GM18505 (cell line): ENCODE measurements around the gene AMMECR1.

Source experiments
- ATAC-seq: cut with Tn5 transposase; IDR thresholded peaks from one replicate; pipeline ENCODE4 v1.9.1; 2021; ENCODE audit not compliant: unreplicated experiment
- POLR2A ChIP-seq: IDR thresholded peaks from 4 replicates; pipeline ENCODE4 v1.6.1; 2011; ENCODE audit warnings: borderline replicate concordance; ENCODE audit not compliant: insufficient read depth, insufficient read length; ENCODE audit errors: extremely low read depth

Gene AMMECR1

GRCh38 chrX:110208092-110208491, 109.8 kb downstream of the AMMECR1 start:
- ATAC-seq, result no peak
- TF ChIP-seq POLR2A, result no peak

GRCh38 chrX:110204986-110205385, 112.9 kb downstream of the AMMECR1 start:
- TF ChIP-seq POLR2A, result no peak
- no peak for ATAC-seq

GRCh38 chrX:110201799-110202198, 116.1 kb downstream of the AMMECR1 start:
- no peak for TF ChIP-seq POLR2A
- ATAC-seq, result no peak

- no peak for ATAC-seq
- no peak for TF ChIP-seq POLR2A
These were observed 122.9 kb downstream of the AMMECR1 start for GRCh38 chrX:110194977-110195376.

GRCh38 chrX:110192516-110192915, 125.4 kb downstream of the AMMECR1 start:
- TF ChIP-seq POLR2A, result no peak
- ATAC-seq, result no peak

GRCh38 chrX:110188701-110189558, 129.0 kb downstream of the AMMECR1 start:
- peak; percentile 56 for ATAC-seq
- TF ChIP-seq POLR2A, result no peak

- ATAC-seq, result no peak
- TF ChIP-seq POLR2A, result no peak
These were observed 134.6 kb downstream of the AMMECR1 start for GRCh38 chrX:110183314-110183713.

GRCh38 chrX:110182865-110183264, 135.0 kb downstream of the AMMECR1 start:
- no peak for TF ChIP-seq POLR2A
- no peak for ATAC-seq

- no peak for TF ChIP-seq POLR2A
- no peak for ATAC-seq
These were observed 135.5 kb downstream of the AMMECR1 start for GRCh38 chrX:110182362-110182761.

GRCh38 chrX:110181459-110182137, 136.3 kb downstream of the AMMECR1 start:
- ATAC-seq, result no peak
- no peak for TF ChIP-seq POLR2A

- ATAC-seq, result peak; percentile 62
- no peak for TF ChIP-seq POLR2A
These were observed 137.0 kb downstream of the AMMECR1 start for GRCh38 chrX:110180928-110181310.

GRCh38 chrX:110180176-110180927, 137.5 kb downstream of the AMMECR1 start:
- peak; percentile 22 for ATAC-seq
- no peak for TF ChIP-seq POLR2A

- no peak for TF ChIP-seq POLR2A
- ATAC-seq, result no peak
These were observed 139.6 kb downstream of the AMMECR1 start for GRCh38 chrX:110178179-110178865.
